GM12864 (cell line): ENCODE measurements around the gene LAMA4.

Source experiments
- DNase-seq: peaks from one replicate; pipeline ENCODE4 v3.0.0-alpha.2; 2011; ENCODE audit warnings: low read depth
- H3K4me3 ChIP-seq: 2 replicates; pipeline ENCODE4 v1.5.1; 2011; ENCODE audit warnings: mild to moderate bottlenecking, low read depth, low read length, control low read depth
- CTCF ChIP-seq: IDR thresholded peaks from 2 replicates; pipeline ENCODE4 v1.5.1; 2011; ENCODE audit warnings: low read depth, mild to moderate bottlenecking, moderate library complexity, low read length, control low read depth, inconsistent platforms; ENCODE audit errors: missing control alignments

The LAMA4 gene

DNA sequence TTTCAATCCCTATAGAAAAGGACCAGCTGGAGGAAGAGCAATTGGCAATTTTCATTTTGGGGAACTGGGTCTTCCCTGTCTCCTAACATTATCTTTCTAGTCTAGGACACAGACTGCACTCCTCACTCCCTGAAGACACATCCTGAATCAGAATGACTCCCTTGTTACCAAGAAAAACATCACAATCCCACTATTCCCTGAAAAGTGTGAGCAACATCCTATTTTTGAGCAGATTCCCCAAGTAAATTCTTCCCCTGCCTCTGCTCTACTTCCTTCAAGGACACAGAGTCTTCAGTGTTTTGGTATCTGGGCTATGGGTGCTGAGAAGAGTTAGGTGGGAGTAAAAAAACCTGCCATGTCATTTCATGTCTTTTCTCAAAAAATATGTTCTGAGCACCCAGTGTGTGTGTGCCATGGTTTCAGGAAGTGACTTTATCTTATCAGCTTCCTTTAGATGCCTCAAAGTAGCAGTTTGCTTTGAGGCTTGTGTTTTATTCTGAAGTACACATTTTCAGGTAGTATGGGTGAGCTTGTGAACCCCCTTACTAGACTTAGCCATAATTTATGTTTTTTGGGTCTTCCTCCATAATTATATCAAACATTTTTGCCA lies 12.4 kb downstream of the LAMA4 start:
- H3K4me3 ChIP-seq: no peak overlapping the region
- no peak for TF ChIP-seq CTCF
- DNase-seq: no peak

GRCh38 chr6:112237595-112237994 lies 16.8 kb downstream of the LAMA4 start:
- H3K4me3 ChIP-seq: no peak overlapping the region
- TF ChIP-seq CTCF: no peak
- DNase-seq: no peak

DNA sequence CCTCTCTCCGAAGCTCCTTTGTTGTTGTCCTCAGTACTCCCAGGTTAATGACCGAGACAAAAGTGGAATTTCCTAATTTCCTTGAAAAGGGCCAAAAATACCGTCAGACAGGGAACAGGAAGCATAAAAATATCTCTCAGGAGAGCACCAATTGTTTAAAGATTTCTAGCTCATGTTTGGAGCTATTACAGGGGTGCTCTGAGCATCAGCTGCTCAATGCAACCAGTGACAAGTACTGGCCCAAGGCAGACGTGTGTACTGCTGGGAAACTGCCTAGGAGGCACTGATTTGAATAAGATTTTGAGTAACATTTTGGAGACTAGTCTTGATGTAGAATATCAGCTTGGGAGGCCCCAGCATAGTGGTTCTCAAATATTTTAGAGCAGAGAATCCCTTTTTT lies 17.3 kb downstream of the LAMA4 start:
- H3K4me3 ChIP-seq: no peak overlapping the region
- DNase-seq: no peak
- no peak for TF ChIP-seq CTCF

DNA sequence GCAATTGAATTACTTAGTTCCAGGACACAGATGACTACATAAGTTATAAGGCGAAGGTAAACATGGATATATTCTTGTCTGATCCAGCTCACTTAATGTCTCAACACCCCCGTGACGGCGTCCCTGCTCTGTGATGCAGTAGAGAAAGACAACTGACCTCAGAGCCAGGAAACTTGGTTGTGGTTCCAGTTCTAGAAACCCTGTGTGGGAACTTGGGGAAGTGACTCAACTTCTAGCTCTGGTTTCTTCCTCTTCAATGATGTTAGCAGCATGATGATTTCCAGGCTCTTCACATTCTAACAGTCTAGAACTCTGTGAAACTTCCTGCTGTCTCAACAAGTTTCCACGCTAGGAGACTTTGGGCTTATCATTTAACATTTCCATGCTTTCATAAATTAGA lies 18.4 kb downstream of the LAMA4 start:
- no peak for TF ChIP-seq CTCF
- DNase-seq: no peak
- no peak overlapping the region for H3K4me3 ChIP-seq

DNA sequence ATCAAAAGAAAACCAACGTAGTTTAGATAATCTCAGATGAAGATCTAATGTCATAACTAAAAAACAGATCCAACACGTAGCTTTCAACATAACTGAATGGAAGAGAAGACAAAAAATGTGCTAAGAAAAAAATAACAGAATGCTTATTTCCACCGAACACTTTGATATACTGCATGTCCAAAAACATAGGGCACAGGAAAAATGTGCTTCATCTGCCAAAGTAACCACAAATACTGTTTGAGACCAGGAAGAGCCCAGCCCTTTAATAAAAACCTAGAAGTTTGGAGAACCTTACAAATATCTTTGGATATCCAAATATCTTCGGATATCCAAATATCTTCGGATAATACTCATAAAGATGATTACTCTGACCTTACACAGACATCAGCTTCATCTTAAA lies 19.8 kb downstream of the LAMA4 start:
- H3K4me3 ChIP-seq: no peak overlapping the region
- TF ChIP-seq CTCF: no peak
- no peak for DNase-seq

GRCh38 chr6:112233847-112234246 lies 20.5 kb downstream of the LAMA4 start:
- no peak for DNase-seq
- no peak overlapping the region for H3K4me3 ChIP-seq
- TF ChIP-seq CTCF: no peak

DNA sequence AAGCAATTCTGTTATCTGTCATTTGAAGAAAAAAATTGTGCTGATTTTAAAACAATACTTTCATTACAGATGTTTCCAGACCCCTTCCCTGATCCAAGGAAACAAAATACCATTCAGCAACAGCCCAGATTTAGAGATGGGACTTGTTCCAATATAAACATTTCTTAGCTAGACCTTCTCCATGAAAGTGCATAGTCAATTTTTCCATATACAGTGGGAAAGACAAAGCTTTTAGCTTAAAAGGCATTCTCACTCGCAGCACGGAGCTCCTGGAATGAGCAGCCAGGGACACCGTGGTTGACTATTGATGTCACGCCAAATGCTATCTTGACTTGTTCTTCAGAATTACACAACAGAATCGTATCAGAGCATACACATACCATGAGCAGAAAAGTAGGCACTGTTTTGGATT lies 21.5 kb downstream of the LAMA4 start:
- H3K4me3 ChIP-seq: no peak overlapping the region
- DNase-seq: no peak
- TF ChIP-seq CTCF: no peak
